Measurements from ENCODE around the gene MARCHF5. TPM values are rescaled to one million over a fixed set of nuclear protein-coding genes. Genes with fewer than 3 reads are reported as not detected.

The MARCHF5 gene
- total and polyA plus RNA-seq, 10 of the 15 experiments (the other 5 are each of a cell fraction or from before 2014, with no cell fraction given), result 4.8 to 46.8 (median 19.0) TPM

- TF ChIP-seq MYC (IDR thresholded peaks at IDR 0.05; ENCODE audit: insufficient read depth, insufficient read length, insufficient replicate concordance, low read length, severe bottlenecking) (no peak), JUND (IDR thresholded peaks at IDR 0.05; ENCODE audit: low read depth, low read length) (no peak), SKIL (IDR thresholded peaks at IDR 0.05; ENCODE audit: low read depth, poor library complexity, severe bottlenecking) (no peak), KAT2A (conservative IDR thresholded peaks at IDR 0.05; ENCODE audit: control insufficient read depth, low read depth, low read length) (no peak)
Measured at GRCh38 chr10:92356041-92356440, 65.1 kb downstream of the MARCHF5 start (continued).

- Histone ChIP-seq H2AFZ (ENCODE audit: control insufficient read depth, low read depth, low read length) (no peak overlapping the region), H3K27me3 (replicated peaks in 1 of 2; ENCODE audit: control insufficient read depth in 2 of 2, insufficient read depth in 2 of 2, low read length in 1 of 2) (no peaks in the 10 kb centered on the region), H3K4me2 (ENCODE audit: control insufficient read depth, insufficient read depth) (no peak overlapping the region), H3K79me2 (ENCODE audit: control insufficient read depth, insufficient read depth, low read length) (no peaks in the 10 kb centered on the region), H3K4me3 (no peak overlapping the region), H3K9me3 (replicated peaks; ENCODE audit: control insufficient read depth, insufficient read depth, low read length) (no peaks in the 10 kb centered on the region), H3K9ac (ENCODE audit: control insufficient read depth, insufficient read depth, low read length) (no peak overlapping the region), H3K36me3 (ENCODE audit: control insufficient read depth in 2 of 2, insufficient read depth in 2 of 2, low read length in 1 of 2) (no peaks in the 10 kb centered on the region), H3K27ac (ENCODE audit: control insufficient read depth, insufficient read depth) (no peak overlapping the region), H3K4me1 (ENCODE audit: control insufficient read depth, insufficient read depth, low read length) (no peaks in the 10 kb centered on the region), H4K20me1 (ENCODE audit: control insufficient read depth, insufficient read depth) (no peaks in the 10 kb centered on the region)
- 65% methylated on average over 4 of the region's 4 CpGs for WGBS (ENCODE audit: insufficient coverage, insufficient replicate concordance, low lambda C conversion rate, missing lambda C conversion rate)
- ChIA-PET RAD21 (ENCODE audit: unreplicated experiment) (no interaction called here), CTCF (no interaction called here), POLR2A (no interaction called here), SMC1A (ENCODE audit: uncharacterized antibody, unreplicated experiment) (interaction anchor here (1.5 kb wide), 1 partner anchor 276 kb away, joined by 4 read pairs; no protein-coding TSS in a partner anchor)
- no peak for FAIRE-seq
- in situ Hi-C loops (cut with MboI) (no loop called here), intact Hi-C loops (cut with micrococcal nuclease; ENCODE audit: unreplicated experiment) (no loop called here)
- BruUV-seq (replicated peaks), result no TSS peak
- ATAC-seq, result no peak
- no peak for DNase-seq (ENCODE audit: low read depth, low spot score)
- TF ChIP-seq GATAD2B (conservative IDR thresholded peaks at IDR 0.05; ENCODE audit: low read depth), result no peak
- no peak for TF ChIP-seq ZBTB11 (CRISPR knock-in tag; IDR thresholded peaks at IDR 0.05)
- TF ChIP-seq NR2C2 (IDR thresholded peaks at IDR 0.05; ENCODE audit: borderline replicate concordance, control insufficient read depth, insufficient read length, low read depth), result no peak
- no peak for TF ChIP-seq TCF7 (IDR thresholded peaks at IDR 0.05; ENCODE audit: borderline replicate concordance)
Measured at GRCh38 chr10:92363498-92363897, 72.5 kb downstream of the MARCHF5 start.

Measured in GM12878 (cell line).